ENCODE data around the gene HCRTR1. TPM values are rescaled to one million over a fixed set of nuclear protein-coding genes. Genes with fewer than 3 reads are reported as not detected.

Gene HCRTR1
- total and polyA plus RNA-seq, 2 of the 8 experiments (the other 6 are each of a cell fraction or from before 2014, with no cell fraction given): 0.35 to 0.39 TPM

- no peak for TF ChIP-seq CHD7 (IDR thresholded peaks at IDR 0.05; ENCODE audit: insufficient replicate concordance, low read length)
- TF ChIP-seq TAF7 (optimal IDR thresholded peaks at IDR 0.05; ENCODE audit: borderline replicate concordance, low read depth, low read length): no peak
- no peak for TF ChIP-seq E2F6 (IDR thresholded peaks at IDR 0.05)
- TF ChIP-seq TBP (IDR thresholded peaks at IDR 0.05; ENCODE audit: low read depth, low read length): no peak
- no peak for TF ChIP-seq PHF8 (conservative IDR thresholded peaks at IDR 0.05; ENCODE audit: low read depth, low read length)
- TF ChIP-seq MAX (IDR thresholded peaks at IDR 0.05): no peak
- TF ChIP-seq RNF2 (IDR thresholded peaks at IDR 0.05; ENCODE audit: borderline replicate concordance, low read depth, low read length, missing control alignments, poor library complexity, severe bottlenecking): no peak
- TF ChIP-seq ASH2L (IDR thresholded peaks at IDR 0.05; ENCODE audit: low read length): no peak
These were observed 32.4 kb upstream of the HCRTR1 start (continued) for GRCh38 chr1:31584869-31585735.
